IMR-90 (cell line): ENCODE data around the gene FOLR2. TPM values are rescaled to one million over a fixed set of nuclear protein-coding genes. Genes with fewer than 3 reads are reported as not detected.

Experiments used
- ATAC-seq: fragments of 200-7000 bp; cut with Tn5 transposase; 2 replicates; pipeline ENCODE4 v1.9.1; 2020; ENCODE audit warnings: low read depth, mild to moderate bottlenecking, moderate library complexity
- BruUV-seq: library from RNA; stranded (reverse); fragments of 400-500 nt; replicated peaks from 2 replicates; lab custom pipeline; 2021; lab: Mats Ljungman, UMichigan
- CTCF ChIA-PET: fragments of 300-600 bp; formaldehyde crosslinking; extraction: SDS; loops from one replicate; lab custom pipeline; 2021; ENCODE audit warnings: antibody characterized with exemption; lab: Yijun Ruan, JAX
- POLR2A ChIA-PET: fragments of 300-600 bp; sonication (Branson Sonifier 250); formaldehyde crosslinking; loops from one replicate; lab custom pipeline; 2022; ENCODE audit warnings: antibody characterized with exemption; ENCODE audit not compliant: unreplicated experiment; lab: Charles Lee
- DNase-seq: peaks from one replicate; pipeline ENCODE4 v3.0.0; 2013
- H2AFZ ChIP-seq: replicated peaks from 2 replicates; pipeline ENCODE3; 2013; ENCODE audit warnings: low read length, mild to moderate bottlenecking; ENCODE audit not compliant: poor library complexity
- H2AK5ac ChIP-seq: 2 replicates; pipeline ENCODE4 v1.6.1; 2013; ENCODE audit warnings: low read depth, low read length, inconsistent platforms
- H2AK9ac ChIP-seq: replicated peaks from 2 replicates; pipeline ENCODE3; 2013; ENCODE audit warnings: mild to moderate bottlenecking, low read depth, low read length, moderate library complexity; ENCODE audit not compliant: poor library complexity
- H2BK120ac ChIP-seq: 2 replicates; pipeline ENCODE4 v1.6.1; 2013; ENCODE audit warnings: low read depth, low read length, inconsistent platforms
- H2BK15ac ChIP-seq: 3 replicates; pipeline ENCODE4 v1.6.1; 2013; ENCODE audit warnings: low read depth, low read length, inconsistent platforms
- H2BK20ac ChIP-seq: 2 replicates; pipeline ENCODE4 v1.6.1; 2013; ENCODE audit warnings: low read depth, mild to moderate bottlenecking, inconsistent platforms, low read length, moderate library complexity
- H2BK5ac ChIP-seq: 2 replicates; pipeline ENCODE4 v1.6.1; 2013; ENCODE audit warnings: mild to moderate bottlenecking, low read depth, low read length, inconsistent platforms; ENCODE audit not compliant: poor library complexity, severe bottlenecking
- H3K14ac ChIP-seq: replicated peaks from 2 replicates; pipeline ENCODE4 v1.6.1; 2013; ENCODE audit warnings: low read depth, low read length, inconsistent platforms
- H3K18ac ChIP-seq: 2 replicates; pipeline ENCODE4 v1.6.1; 2013; ENCODE audit warnings: low read depth, low read length, control low read depth
- H3K23ac ChIP-seq: 2 replicates; pipeline ENCODE4 v1.6.1; 2013; ENCODE audit warnings: low read depth, low read length, inconsistent platforms
- H3K27ac ChIP-seq: 2 replicates; pipeline ENCODE4 v1.5.1; 2013; ENCODE audit warnings: mild to moderate bottlenecking, control low read depth, low read length; ENCODE audit not compliant: insufficient read depth
- H3K27me3 ChIP-seq: 2 replicates; pipeline ENCODE4 v1.6.1; 2013; ENCODE audit warnings: low read length; ENCODE audit not compliant: control insufficient read depth, insufficient read depth
- H3K36me3 ChIP-seq: 2 replicates; pipeline ENCODE4 v1.6.1; 2013; ENCODE audit warnings: low read length, mixed read lengths; ENCODE audit not compliant: control insufficient read depth, insufficient read depth
- H3K4ac ChIP-seq: 2 replicates; pipeline ENCODE4 v1.6.1; 2013; ENCODE audit warnings: low read depth, low read length, inconsistent platforms
- H3K4me1 ChIP-seq: 2 replicates; pipeline ENCODE4 v1.6.1; 2013; ENCODE audit warnings: low read length, mixed read lengths; ENCODE audit not compliant: control insufficient read depth, insufficient read depth
- H3K4me2 ChIP-seq: 2 replicates; pipeline ENCODE4 v1.6.1; 2013; ENCODE audit warnings: low read depth, mild to moderate bottlenecking, control low read depth, low read length, moderate library complexity
- H3K4me3 ChIP-seq: 2 replicates; pipeline ENCODE4 v1.5.1; 2013; ENCODE audit warnings: low read depth, mild to moderate bottlenecking, control low read depth, low read length, moderate library complexity; ENCODE audit not compliant: insufficient read depth
- H3K56ac ChIP-seq: 2 replicates; pipeline ENCODE4 v1.6.1; 2013; ENCODE audit warnings: low read length, inconsistent platforms; ENCODE audit not compliant: insufficient read depth; ENCODE audit errors: extremely low read depth
- H3K79me1 ChIP-seq, 2 experiments: 2 replicates each; pipeline ENCODE4 v1.6.1; 2013; ENCODE audit warnings: low read length in 2 of 2, inconsistent platforms in 1 of 2, low read depth in 1 of 2
- H3K9ac ChIP-seq: 2 replicates; pipeline ENCODE4 v1.6.1; 2013; ENCODE audit warnings: low read depth, low read length, control low read depth
- H3K9me1 ChIP-seq: 2 replicates; pipeline ENCODE4 v1.6.1; 2013; ENCODE audit warnings: low read length, inconsistent platforms; ENCODE audit not compliant: insufficient read depth
- H3K9me3 ChIP-seq: 2 replicates; pipeline ENCODE4 v1.6.1; 2013; ENCODE audit warnings: low read length; ENCODE audit not compliant: control insufficient read depth, insufficient read depth
- H4K20me1 ChIP-seq: 2 replicates; pipeline ENCODE4 v1.6.1; 2013; ENCODE audit warnings: low read length, inconsistent platforms; ENCODE audit not compliant: insufficient read depth
- H4K5ac ChIP-seq: 2 replicates; pipeline ENCODE4 v1.6.1; 2013; ENCODE audit warnings: mild to moderate bottlenecking, low read depth, low read length, control low read depth
- H4K8ac ChIP-seq, 2 experiments: 2 replicates each; pipeline ENCODE4 v1.6.1; 2013; ENCODE audit warnings: low read depth in 2 of 2, low read length in 2 of 2, control low read depth in 1 of 2, inconsistent platforms in 1 of 2
- H4K91ac ChIP-seq: 2 replicates; pipeline ENCODE4 v1.6.1; 2013; ENCODE audit warnings: low read depth, low read length, inconsistent platforms; ENCODE audit not compliant: insufficient read depth
- BHLHE40 ChIP-seq: fragments of 150-350 bp; IDR thresholded peaks from 2 replicates; pipeline ENCODE4 v1.6.1; 2016; ENCODE audit warnings: mild to moderate bottlenecking, low read depth, low read length
- CEBPB ChIP-seq: IDR thresholded peaks from 2 replicates; pipeline ENCODE4 v1.6.1; 2012; ENCODE audit warnings: low read depth, low read length, improper control_type of control experiment
- CHD1 ChIP-seq: IDR thresholded peaks from 2 replicates; pipeline ENCODE4 v1.6.1; 2012; ENCODE audit warnings: low read depth, low read length, improper control_type of control experiment
- FOS ChIP-seq: fragments of 150-350 bp; IDR thresholded peaks from 2 replicates; pipeline ENCODE4 v1.6.1; 2016; ENCODE audit warnings: low read depth, low read length
- MAFK ChIP-seq: IDR thresholded peaks from 2 replicates; pipeline ENCODE4 v1.6.1; 2012; ENCODE audit warnings: low read depth, low read length, improper control_type of control experiment
- MAZ ChIP-seq: IDR thresholded peaks from 2 replicates; pipeline ENCODE4 v1.6.1; 2012; ENCODE audit warnings: low read depth, mild to moderate bottlenecking, low read length, improper control_type of control experiment, moderate library complexity, borderline replicate concordance
- MXI1 ChIP-seq: IDR thresholded peaks from 2 replicates; pipeline ENCODE4 v1.6.1; 2012; ENCODE audit warnings: low read depth, mild to moderate bottlenecking, low read length, moderate library complexity, borderline replicate concordance
- NFE2L2 ChIP-seq: fragments of 150-350 bp; IDR thresholded peaks from 2 replicates; pipeline ENCODE4 v1.6.1; 2016; ENCODE audit warnings: low read depth, mild to moderate bottlenecking, low read length
- POLR2A ChIP-seq: IDR thresholded peaks from 2 replicates; pipeline ENCODE4 v1.6.1; 2012; ENCODE audit warnings: mild to moderate bottlenecking, low read depth, low read length
- RAD21 ChIP-seq: IDR thresholded peaks from 2 replicates; pipeline ENCODE4 v1.6.1; 2012; ENCODE audit warnings: low read length, improper control_type of control experiment
- RCOR1 ChIP-seq: IDR thresholded peaks from 2 replicates; pipeline ENCODE4 v1.6.1; 2012; ENCODE audit warnings: mild to moderate bottlenecking, low read length, improper control_type of control experiment; ENCODE audit not compliant: insufficient replicate concordance
- RFX5 ChIP-seq: IDR thresholded peaks from 2 replicates; pipeline ENCODE4 v1.8.0; 2012; ENCODE audit warnings: low read depth, mild to moderate bottlenecking, low read length, moderate library complexity
- SMC3 ChIP-seq: fragments of 150-350 bp; IDR thresholded peaks from 2 replicates; pipeline ENCODE4 v1.6.1; 2016; ENCODE audit warnings: low read depth, mild to moderate bottlenecking, antibody characterized with exemption, low read length, moderate library complexity
- WGBS, 2 experiments: methylation state at CpG; one replicate each; pipeline versions ENCODE4 v1.1.5 to v1.1.7; 2013; ENCODE audit warnings: missing lambda C conversion rate in 2 of 2; ENCODE audit not compliant: insufficient read length in 1 of 2; ENCODE audit errors: extremely low coverage in 2 of 2; 5-methylcytosine and 5-hydroxymethylcytosine counted together
- dilution Hi-C: fragments of 300-500 bp; cut with HindIII; formaldehyde crosslinking; loops from one replicate; pipeline ENCODE4 v1.14.3; 2018; ENCODE audit warnings: low sequenced_read_pairs; ENCODE audit not compliant: unreplicated experiment
- in situ Hi-C: fragments of 300-500 bp; cut with MboI; formaldehyde crosslinking; loops from 3 replicates; pipeline ENCODE4 v1.14.3; 2019; ENCODE audit warnings: low sequenced_read_pairs, inconsistent platforms, mixed read lengths
- intact Hi-C: fragments of 100-400 bp; cut with micrococcal nuclease; formaldehyde crosslinking; loops from 2 replicates; pipeline ENCODE4 v1.10.0; 2022
- polyA plus RNA-seq, 3 experiments: library from polyadenylated mRNA; depleted of rRNA; stranded (reverse); fragments of >200 nt; gene quantifications; 2 replicates each; pipeline ENCODE4 v1.2.3, GENCODE V29; 2012; ENCODE audit warnings: low replicate concordance in 1 of 3
- total RNA-seq: library from RNA; depleted of rRNA; stranded (reverse); fragments of >200 nt; gene quantifications from 2 replicates; pipeline ENCODE4 v1.2.3, GENCODE V29; 2012
- TF ChIP-seq, protein P1 (sequence below): fragments of 150-350 bp; IDR thresholded peaks from 2 replicates; pipeline ENCODE4 v1.6.1; 2016; ENCODE audit warnings: low read depth, mild to moderate bottlenecking, low read length, moderate library complexity, borderline replicate concordance
- TF ChIP-seq, protein P2 (sequence below): fragments of 150-350 bp; IDR thresholded peaks from 2 replicates; pipeline ENCODE4 v1.6.1; 2017; ENCODE audit warnings: mild to moderate bottlenecking, antibody characterized with exemption, low read length, low read depth
- TF ChIP-seq, protein P3 (sequence below): conservative IDR thresholded peaks from 2 replicates; pipeline ENCODE4 v1.5.1; 2012; ENCODE audit warnings: mild to moderate bottlenecking, low read depth, low read length, improper control_type of control experiment

Gene FOLR2
- total and polyA plus RNA-seq, 2 of the 4 experiments (the other 2 are of a cell fraction), result not detected

DNA sequence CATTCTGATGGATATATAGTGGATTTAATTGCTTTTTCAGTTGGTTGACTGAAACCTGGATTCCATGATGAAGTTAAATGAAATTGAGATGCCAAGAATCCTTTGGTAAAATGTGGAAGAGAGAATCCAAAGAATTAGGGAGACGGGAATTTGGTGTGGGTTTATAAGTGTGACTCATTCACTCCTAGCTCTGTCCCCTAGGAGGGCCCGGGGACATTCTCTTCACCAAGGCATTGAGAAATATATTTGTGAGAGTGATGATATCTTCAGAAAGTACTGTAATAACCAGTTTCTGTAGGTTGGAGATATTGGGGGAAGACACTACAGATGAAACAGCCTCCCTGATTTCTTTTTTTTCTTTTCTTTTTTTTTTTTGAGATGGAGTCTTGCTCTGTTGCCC, 41.0 kb downstream of the FOLR2 start:
- no peak overlapping the region for H3K4me3 ChIP-seq
- H2BK120ac ChIP-seq, result no peak overlapping the region
- DNase-seq, result no peak
- H3K9me1 ChIP-seq, result no peaks in the 10 kb centered on the region
- BruUV-seq, result no TSS peak
- H3K27me3 ChIP-seq, result peaks cover 44% of the 10 kb centered on the region
- H3K14ac ChIP-seq, result no peak overlapping the region
- no peak for ATAC-seq
- no peak overlapping the region for H2AK9ac ChIP-seq
- no peak overlapping the region for H3K4ac ChIP-seq
- H2BK20ac ChIP-seq, result no peak overlapping the region
- H3K36me3 ChIP-seq, result no peaks in the 10 kb centered on the region
- no peak overlapping the region for H3K27ac ChIP-seq
- dilution Hi-C loops, result no loop called here
- no peak overlapping the region for H3K23ac ChIP-seq
- intact Hi-C loops, result no loop called here
- H2AK5ac ChIP-seq, result no peak overlapping the region
- no CpG with 5 or more reads among the region's 2 CpGs for WGBS, 2 experiments
- H4K91ac ChIP-seq, result no peak overlapping the region
- H3K4me1 ChIP-seq, result no peaks in the 10 kb centered on the region
- H4K5ac ChIP-seq, result no peak overlapping the region
- H3K4me2 ChIP-seq, result no peak overlapping the region
- H3K9me3 ChIP-seq, result no peaks in the 10 kb centered on the region
- no peaks in the 10 kb centered on the region for H3K79me1 ChIP-seq
- in situ Hi-C loops, result no loop called here
- H2BK5ac ChIP-seq, result no peak overlapping the region
- ChIA-PET POLR2A (interaction anchor here (0.5 kb wide), 1 partner anchor 10 kb away, joined by 10 read pairs; no protein-coding TSS in a partner anchor), CTCF (no interaction called here)
- no peak overlapping the region for H3K56ac ChIP-seq
- TF ChIP-seq, protein P1, sequence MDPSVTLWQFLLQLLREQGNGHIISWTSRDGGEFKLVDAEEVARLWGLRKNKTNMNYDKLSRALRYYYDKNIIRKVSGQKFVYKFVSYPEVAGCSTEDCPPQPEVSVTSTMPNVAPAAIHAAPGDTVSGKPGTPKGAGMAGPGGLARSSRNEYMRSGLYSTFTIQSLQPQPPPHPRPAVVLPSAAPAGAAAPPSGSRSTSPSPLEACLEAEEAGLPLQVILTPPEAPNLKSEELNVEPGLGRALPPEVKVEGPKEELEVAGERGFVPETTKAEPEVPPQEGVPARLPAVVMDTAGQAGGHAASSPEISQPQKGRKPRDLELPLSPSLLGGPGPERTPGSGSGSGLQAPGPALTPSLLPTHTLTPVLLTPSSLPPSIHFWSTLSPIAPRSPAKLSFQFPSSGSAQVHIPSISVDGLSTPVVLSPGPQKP, result no peak
- TF ChIP-seq RFX5, result no peak
- TF ChIP-seq POLR2A, result no peak
- TF ChIP-seq, protein P2, sequence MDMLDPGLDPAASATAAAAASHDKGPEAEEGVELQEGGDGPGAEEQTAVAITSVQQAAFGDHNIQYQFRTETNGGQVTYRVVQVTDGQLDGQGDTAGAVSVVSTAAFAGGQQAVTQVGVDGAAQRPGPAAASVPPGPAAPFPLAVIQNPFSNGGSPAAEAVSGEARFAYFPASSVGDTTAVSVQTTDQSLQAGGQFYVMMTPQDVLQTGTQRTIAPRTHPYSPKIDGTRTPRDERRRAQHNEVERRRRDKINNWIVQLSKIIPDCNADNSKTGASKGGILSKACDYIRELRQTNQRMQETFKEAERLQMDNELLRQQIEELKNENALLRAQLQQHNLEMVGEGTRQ, result no peak
- no peak for TF ChIP-seq FOS
- TF ChIP-seq BHLHE40, result no peak
- no peak for TF ChIP-seq SMC3
- TF ChIP-seq, protein P3, sequence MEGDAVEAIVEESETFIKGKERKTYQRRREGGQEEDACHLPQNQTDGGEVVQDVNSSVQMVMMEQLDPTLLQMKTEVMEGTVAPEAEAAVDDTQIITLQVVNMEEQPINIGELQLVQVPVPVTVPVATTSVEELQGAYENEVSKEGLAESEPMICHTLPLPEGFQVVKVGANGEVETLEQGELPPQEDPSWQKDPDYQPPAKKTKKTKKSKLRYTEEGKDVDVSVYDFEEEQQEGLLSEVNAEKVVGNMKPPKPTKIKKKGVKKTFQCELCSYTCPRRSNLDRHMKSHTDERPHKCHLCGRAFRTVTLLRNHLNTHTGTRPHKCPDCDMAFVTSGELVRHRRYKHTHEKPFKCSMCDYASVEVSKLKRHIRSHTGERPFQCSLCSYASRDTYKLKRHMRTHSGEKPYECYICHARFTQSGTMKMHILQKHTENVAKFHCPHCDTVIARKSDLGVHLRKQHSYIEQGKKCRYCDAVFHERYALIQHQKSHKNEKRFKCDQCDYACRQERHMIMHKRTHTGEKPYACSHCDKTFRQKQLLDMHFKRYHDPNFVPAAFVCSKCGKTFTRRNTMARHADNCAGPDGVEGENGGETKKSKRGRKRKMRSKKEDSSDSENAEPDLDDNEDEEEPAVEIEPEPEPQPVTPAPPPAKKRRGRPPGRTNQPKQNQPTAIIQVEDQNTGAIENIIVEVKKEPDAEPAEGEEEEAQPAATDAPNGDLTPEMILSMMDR, result no peak
- no peak for TF ChIP-seq RCOR1
- no peak for TF ChIP-seq MXI1
- TF ChIP-seq CHD1, result no peak
- TF ChIP-seq MAFK, result no peak
- TF ChIP-seq CEBPB, result no peak
- no peak for TF ChIP-seq NFE2L2
- TF ChIP-seq MAZ, result no peak
- TF ChIP-seq RAD21, result no peak
- H4K8ac ChIP-seq, result no peak overlapping the region
- no peak overlapping the region for H3K9ac ChIP-seq
- H3K18ac ChIP-seq, result no peak overlapping the region
- no peaks in the 10 kb centered on the region for H4K20me1 ChIP-seq
- H2BK15ac ChIP-seq, result no peak overlapping the region
- H2AFZ ChIP-seq, result no peak overlapping the region
